ENCODE results near the gene C2orf78.

C2orf78 gene

DNA sequence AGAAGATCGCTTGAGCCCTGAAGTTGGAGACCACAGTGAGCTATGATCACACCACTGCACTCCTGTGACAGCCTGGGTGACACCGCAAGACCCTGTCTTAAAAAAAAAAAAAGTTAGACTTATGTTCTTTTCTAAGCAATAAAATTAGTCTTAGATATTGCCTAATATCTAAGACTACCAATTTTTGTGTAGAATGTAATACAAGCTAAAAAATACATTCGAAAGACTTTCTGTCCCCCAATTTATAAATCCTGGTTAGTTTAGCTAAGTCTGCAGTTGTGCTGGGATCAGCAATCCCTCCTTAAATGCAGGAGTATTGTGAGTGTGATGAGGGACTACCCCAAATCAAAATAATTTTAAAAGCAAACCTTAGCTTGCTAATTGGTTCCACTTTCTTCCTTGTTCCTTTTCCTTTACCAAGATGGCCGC is 44.4 kb downstream of the C2orf78 start:
- H3K4me3 ChIP-seq (ENCODE audit: low read depth, low read length), result peak overlapping the region; percentile 90
- TF ChIP-seq, protein P1, sequence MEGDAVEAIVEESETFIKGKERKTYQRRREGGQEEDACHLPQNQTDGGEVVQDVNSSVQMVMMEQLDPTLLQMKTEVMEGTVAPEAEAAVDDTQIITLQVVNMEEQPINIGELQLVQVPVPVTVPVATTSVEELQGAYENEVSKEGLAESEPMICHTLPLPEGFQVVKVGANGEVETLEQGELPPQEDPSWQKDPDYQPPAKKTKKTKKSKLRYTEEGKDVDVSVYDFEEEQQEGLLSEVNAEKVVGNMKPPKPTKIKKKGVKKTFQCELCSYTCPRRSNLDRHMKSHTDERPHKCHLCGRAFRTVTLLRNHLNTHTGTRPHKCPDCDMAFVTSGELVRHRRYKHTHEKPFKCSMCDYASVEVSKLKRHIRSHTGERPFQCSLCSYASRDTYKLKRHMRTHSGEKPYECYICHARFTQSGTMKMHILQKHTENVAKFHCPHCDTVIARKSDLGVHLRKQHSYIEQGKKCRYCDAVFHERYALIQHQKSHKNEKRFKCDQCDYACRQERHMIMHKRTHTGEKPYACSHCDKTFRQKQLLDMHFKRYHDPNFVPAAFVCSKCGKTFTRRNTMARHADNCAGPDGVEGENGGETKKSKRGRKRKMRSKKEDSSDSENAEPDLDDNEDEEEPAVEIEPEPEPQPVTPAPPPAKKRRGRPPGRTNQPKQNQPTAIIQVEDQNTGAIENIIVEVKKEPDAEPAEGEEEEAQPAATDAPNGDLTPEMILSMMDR (IDR thresholded peaks at IDR 0.05; ENCODE audit: low read depth, low read length, missing control alignments), result no peak
- no peak for DNase-seq (ENCODE audit: low read depth)

DNA sequence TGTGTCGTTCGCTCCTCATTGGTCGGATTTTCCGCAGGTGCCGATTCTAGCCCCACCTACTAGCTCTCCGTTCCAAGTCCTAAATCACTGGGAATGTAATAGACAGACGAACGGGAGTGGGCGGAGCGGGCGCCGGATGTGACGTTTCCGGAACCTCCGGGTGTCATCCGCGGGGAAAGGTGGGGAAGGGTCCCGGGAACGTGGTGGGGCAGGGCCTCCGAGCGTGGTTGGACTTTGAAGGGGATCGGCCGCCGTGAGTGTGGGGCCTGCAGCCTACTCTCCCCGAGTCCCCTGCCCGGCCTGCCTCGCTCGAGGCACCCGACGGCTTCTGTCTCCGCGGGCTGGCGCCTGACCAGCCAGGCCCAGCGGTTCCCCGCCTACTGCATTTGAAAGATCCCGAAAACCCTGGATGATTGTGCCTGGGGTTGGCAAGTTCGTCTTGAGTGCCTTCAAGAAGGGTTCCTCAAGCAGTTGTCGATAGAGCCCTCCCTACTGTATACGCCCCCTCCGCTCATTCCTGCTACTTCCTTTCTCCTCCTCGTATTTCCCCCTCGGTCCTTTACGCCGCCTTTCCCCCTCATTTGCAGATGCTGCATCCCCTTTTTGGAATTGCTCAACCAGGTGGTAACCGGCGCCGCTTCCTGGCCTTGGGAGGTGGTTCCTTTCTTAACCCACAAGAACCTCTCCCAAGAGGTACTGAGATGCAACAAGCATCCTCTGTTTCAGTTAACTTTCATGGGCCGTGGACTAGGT is 45.0 kb downstream of the C2orf78 start, which contains the start of gene STAMBP:
Gene STAMBP, plus strand, starts transcription at position 144 of the 753 bp plus-strand sequence. CDS start 1,896 bp downstream, outside the sequence.
- TF ChIP-seq, protein P1 (IDR thresholded peaks at IDR 0.05; ENCODE audit: low read depth, low read length, missing control alignments), result no peak
- peak; percentile 95 for DNase-seq (ENCODE audit: low read depth)
- peak within 1 kb of the TSS; percentile 90 for H3K4me3 ChIP-seq (ENCODE audit: low read depth, low read length)

DNA sequence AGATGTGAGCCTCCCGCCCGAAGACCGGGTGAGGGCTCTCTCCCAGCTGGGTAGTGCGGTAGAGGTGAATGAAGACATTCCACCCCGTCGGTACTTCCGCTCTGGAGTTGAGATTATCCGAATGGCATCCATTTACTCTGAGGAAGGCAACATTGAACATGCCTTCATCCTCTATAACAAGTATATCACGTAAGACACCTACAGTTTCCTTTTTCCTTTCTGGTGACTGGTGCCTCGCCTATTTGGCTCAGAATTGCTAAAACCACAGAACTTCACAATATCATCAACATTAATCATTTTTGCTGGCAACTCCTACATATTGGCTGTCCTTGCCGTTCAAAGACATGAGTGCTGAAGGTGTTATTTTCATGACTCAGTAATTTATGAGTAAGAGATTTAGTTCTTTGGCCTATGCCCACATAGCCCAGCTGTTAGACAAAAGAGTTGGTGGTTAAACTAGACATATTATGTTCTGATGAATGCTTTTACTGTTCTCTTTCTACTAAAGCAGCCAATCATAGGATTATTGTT is 47.0 kb downstream of the C2orf78 start:
- H3K4me3 ChIP-seq (ENCODE audit: low read depth, low read length), result no peak overlapping the region
- TF ChIP-seq, protein P1 (IDR thresholded peaks at IDR 0.05; ENCODE audit: low read depth, low read length, missing control alignments), result no peak
- DNase-seq (ENCODE audit: low read depth), result no peak

DNA sequence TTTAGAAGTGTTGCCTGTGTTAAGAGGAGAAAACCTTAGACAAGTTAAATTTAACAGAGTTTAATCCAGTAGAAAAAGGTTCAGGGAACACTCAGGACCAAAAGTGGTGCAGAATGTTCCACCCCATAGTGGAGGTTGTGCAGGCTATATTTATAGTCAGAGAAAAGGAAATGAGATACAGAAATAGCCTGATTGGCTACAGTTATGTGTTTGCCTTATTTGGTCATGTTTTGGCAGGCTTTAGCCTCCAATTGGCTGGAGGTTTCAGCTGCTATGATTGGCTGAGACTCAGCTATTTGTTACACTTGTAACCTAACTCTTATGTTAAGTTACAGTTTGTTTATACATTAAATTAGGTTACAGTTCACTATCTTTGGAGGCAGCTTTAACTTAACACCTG is 48.9 kb downstream of the C2orf78 start:
- no peak overlapping the region for H3K4me3 ChIP-seq (ENCODE audit: low read depth, low read length)
- no peak for DNase-seq (ENCODE audit: low read depth)
- TF ChIP-seq, protein P1 (IDR thresholded peaks at IDR 0.05; ENCODE audit: low read depth, low read length, missing control alignments), result no peak

DNA sequence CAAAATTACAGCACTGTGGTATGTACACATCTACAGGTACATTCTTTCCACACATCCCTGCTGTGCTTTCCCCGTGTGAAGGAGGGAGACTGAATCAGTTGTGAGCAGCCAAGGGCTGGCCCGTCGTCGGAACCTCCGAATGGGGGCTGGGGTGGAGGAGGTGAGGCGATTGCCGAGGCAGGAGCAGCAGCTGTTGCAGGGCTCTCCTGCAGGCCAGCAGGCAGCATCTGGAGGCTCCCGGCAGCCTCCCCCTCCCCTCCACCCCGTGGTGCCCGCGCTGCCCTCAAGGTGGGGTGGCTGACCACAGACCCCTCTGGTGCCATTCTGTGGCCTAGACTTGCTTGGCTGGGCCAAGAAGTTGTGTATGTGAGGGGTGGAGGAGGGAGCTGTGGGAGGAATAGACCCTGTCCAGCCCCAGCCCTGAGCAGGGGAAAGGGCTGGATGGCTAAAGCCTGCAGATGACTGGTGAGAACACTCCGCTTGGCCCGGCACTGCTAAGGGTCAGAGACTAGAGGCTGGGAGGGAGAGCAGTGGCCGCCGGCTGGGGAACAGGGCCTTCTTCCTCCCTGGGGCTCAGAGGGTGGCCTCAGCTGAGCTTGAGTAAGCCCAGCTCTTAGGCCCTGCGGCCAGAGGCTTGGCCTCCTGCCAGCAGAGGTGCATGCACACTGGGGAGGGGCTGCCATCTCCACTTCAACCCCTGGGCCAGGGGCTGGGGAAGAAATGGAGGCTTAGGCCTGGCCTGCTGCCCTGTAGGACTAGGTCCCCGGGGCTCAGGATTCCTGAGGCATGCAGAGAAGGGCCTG is 52.4 kb downstream of the C2orf78 start:
- TF ChIP-seq, protein P1 (IDR thresholded peaks at IDR 0.05; ENCODE audit: low read depth, low read length, missing control alignments), result no peak
- no peak overlapping the region for H3K4me3 ChIP-seq (ENCODE audit: low read depth, low read length)
- DNase-seq (ENCODE audit: low read depth), result no peak

DNA sequence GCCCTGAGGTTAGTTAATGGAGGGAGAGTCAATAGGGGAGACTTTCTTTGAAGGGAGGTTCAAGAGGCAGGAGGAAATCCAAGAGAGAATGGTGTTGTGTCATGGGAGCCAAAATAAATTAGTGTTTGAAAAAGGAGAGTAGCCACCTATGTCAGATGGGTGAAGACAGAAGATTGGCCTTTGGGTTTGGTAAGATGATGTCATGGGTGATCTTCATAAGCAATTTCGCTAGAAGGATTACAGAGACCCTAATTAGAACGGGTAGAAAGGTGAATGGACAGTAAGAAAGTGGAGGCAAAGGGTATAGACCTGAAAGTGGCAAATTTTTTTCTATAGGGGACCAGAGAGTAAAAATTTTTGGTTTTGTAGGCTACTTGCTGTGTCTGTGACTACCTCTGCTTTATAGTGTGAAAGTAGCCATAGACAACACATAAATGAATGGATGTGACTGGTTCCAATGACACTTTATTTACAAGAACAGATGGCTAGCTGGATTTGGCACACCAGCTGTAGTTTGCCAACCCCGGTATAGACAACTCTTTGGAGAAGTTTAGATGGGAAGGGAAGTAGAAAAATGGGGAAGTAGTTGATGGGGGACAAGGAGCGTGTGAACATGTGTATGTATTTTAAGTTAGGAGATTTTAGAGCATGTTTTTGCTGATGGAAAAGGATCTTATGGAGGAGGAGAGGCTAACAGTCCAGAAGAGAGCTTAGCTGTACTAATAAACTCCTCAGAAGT is 54.0 kb downstream of the C2orf78 start:
- TF ChIP-seq, protein P1 (IDR thresholded peaks at IDR 0.05; ENCODE audit: low read depth, low read length, missing control alignments), result no peak
- H3K4me3 ChIP-seq (ENCODE audit: low read depth, low read length), result no peak overlapping the region
- DNase-seq (ENCODE audit: low read depth), result no peak

All from GM12864 (cell line).